ENCODE measurements around the gene WNK2.

The WNK2 gene

DNA sequence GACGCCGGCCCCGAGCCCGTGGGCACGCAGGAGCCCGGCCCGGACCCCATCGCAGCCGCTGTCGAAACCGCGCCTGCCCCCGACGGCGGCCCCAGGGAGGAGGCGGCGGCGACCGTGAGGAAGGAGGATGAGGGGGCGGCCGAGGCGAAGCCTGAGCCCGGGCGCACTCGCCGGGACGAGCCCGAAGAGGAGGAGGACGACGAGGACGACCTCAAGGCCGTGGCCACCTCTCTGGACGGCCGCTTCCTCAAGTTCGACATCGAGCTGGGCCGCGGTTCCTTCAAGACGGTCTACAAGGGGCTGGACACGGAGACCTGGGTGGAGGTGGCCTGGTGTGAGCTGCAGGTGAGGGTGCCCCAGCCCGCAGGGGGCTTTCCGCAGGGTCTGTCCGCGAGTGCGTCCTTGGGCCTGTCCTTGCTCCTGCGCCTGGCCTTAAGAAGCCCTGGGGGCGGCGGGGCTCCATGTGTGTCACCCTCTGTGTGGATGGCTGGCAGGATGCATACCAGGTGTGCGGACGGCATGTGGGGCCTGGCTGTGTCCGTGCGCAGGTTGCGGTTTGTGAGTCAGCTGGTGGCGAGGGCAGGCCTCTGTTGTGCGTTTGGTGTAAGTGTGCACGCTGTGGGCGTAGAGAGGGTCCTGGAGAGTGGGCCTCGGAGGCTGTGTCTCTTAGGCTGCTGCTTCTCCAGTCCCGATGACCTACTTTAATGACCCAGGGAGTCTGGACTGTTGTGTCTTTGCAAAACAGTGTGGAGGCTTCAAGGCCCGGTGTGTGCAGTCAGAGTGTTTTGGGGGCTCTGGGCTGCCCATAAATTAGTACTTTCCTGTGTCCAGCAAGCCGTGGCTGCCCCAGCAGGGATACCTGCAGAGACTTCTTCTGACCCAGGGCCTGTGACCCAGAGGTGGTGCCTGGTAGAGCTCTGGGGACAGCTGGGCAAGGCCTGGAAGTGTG, 1.6 kb downstream of the WNK2 start:
- no peak for DNase-seq (ENCODE audit: low read depth)

DNA sequence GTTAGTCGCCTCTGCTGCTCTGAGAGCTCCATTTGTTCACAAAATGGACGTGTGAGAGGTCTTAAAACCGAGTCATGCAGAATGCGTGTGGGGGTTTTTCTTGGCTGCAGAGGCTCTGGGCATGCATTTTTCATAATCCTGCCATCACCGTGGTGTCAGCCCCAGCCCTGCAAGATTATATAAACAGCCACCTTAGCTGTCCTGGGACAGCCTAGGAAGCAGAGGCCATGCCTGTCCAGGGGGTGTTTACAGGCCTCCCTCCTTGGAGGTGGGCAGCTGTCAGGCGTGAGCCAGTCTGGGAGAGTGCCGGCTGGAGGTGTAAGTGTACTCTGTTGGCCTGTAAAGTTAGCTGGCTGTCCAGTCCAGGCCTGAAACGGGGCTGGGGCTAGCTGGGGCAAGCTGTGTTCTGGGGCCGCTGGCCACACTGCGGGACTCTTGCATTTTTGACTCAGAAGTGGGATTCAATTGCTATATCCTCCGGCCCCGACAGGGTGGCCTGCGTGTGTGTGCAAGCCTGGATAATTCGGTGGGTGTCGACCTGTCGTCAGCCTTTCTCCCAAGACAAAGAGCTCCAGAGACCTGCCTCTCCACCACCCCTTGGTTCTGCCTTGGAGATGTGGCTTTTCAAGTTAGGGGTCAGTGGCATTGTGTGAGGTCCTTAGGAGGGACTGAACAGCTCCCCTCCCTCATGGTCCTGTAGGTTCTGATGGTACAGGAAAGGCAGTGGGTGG, 2.4 kb downstream of the WNK2 start:
- no peak for DNase-seq (ENCODE audit: low read depth)

DNA sequence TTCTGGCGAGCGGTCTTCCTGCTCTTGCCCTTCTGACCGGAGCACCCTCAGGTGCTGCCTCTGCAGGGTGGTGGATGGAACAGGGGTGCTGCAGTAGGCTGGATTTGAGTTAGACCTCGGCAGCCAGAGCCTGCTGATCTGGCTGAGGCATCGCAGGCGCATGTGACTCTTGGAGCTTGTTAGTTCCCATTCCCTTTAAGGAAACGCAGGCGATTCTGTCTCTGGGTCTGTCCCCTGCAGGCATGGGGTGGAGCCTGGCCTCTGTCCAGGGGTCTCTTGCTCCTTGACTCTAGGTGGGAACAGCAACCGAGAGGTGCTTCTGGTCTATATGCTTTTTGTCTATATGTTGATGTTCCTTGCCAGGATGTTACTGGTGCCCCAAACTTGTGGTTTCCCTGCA, 3.1 kb downstream of the WNK2 start:
- no peak for DNase-seq (ENCODE audit: low read depth)

DNA sequence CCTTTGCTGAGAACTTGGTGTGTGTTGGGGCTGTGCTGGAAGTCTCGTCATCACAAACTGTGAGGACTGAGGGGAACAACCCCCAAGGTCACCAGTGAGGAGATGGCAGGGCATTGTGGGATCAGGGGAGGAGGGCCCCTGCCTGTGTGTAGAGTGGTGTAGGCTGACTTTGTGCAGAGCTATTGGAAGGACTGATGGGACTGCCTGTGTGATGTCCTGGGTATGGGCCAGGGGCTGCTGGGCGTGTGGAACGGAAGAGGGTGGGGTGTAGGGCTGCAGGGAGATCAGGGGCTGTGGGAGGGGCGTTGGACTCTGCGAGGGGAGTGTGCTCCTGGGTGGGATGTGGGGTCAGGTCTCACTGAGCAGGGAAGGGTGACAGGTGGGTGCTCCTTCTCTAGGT, 3.6 kb downstream of the WNK2 start:
- no peak for DNase-seq (ENCODE audit: low read depth)

DNA sequence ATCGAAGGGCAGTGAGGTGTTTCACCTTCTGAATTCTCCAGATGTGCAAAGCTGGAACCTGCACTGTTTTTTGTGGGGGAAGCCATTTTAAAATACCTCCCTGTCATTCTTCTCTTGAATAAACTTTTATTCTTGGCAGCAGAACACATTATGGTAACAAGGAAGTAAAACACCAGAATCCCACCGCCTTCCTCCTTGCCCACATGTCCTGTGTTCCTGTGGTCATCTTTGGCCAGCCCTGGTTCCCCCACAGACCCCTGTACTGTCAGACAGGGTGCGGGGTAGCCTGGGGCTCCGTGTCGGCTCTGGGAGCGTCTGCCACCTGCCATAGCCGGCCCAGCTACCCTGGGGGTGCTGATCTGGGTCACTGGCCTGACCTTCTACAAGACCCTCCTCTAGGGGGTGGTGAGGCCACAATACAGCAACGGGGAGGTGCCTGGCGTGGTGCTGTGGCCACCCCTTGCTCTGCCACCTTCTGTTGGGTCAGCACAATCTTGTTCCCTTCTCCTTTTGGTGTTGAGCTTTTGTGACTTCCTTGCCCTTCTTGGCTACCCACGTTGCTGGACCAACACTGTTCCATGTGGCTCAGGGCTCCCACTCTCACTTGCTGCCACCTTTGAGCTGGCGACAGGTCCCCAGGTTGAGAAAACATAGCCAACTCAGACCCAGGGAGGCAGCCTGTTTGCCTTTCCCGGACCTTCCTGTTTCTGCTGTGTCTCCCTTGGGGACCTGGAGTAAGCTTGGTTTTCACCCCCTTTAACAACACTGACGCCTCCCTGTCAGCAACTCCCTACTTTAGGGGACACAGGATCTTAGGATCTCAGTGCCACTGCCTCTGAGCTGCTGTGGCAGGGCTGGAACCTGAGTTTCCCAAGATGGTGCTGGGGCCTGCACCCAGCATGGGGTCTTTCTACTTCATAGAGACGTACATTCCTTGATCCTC, 4.8 kb downstream of the WNK2 start:
- no peak for DNase-seq (ENCODE audit: low read depth)

DNA sequence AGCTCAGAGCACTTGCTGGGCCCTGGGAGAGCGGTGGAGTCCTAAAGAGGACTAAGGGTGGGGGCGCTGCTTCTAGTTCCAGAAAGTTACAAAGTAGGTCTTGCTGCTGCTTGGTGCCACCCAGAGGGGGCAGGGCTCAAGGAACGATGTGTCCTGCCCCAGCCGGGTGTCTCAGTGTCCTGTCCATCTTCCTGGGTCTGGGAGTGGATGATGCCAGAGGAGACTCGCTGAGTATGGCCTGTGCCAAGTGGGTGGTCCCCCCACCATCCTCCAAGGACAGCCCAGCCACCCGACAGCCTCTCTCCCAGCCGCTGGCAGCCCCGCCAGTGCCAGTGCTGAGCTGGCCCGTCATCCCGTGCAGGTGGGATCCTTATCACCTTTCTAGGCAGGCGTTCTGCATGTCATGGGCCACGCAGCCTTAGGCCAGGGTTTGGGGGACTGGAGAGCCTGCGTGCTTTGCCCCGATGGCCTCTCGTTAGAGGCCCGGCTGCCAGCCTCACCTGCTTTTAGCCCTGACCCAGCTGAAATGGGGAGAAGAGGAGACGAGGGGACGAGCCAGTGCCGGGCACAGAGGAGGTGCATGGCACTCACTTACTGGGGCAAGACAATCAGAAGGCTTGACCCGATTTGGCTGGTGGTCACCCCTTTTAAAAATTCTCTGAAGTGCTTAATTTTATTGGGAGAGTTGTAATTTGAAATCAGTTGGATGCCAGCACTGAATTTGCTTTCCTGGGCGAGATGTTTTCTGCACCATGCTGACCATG, 5.6 kb downstream of the WNK2 start:
- no peak for DNase-seq (ENCODE audit: low read depth)

DNA sequence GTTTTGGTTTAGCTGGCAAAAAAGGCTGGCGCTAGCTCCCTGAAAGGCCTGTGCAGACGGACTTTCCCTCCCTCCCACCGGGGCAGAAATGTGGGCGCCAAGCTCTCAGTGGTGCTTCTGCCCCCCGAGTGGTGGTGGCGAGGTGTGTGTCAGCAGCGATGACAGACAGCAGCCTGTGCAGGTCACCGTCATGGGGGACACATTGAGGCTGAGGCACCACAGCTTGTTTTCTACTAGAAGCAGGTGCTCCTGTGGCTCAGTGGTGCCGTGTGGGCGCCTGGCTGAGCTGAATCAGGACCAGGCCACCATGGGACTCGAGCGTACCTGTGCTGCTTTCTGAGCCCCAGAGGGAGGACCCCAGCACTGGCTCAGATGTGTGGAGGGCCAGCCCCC, 6.2 kb downstream of the WNK2 start:
- DNase-seq (ENCODE audit: low read depth), result no peak

DNA sequence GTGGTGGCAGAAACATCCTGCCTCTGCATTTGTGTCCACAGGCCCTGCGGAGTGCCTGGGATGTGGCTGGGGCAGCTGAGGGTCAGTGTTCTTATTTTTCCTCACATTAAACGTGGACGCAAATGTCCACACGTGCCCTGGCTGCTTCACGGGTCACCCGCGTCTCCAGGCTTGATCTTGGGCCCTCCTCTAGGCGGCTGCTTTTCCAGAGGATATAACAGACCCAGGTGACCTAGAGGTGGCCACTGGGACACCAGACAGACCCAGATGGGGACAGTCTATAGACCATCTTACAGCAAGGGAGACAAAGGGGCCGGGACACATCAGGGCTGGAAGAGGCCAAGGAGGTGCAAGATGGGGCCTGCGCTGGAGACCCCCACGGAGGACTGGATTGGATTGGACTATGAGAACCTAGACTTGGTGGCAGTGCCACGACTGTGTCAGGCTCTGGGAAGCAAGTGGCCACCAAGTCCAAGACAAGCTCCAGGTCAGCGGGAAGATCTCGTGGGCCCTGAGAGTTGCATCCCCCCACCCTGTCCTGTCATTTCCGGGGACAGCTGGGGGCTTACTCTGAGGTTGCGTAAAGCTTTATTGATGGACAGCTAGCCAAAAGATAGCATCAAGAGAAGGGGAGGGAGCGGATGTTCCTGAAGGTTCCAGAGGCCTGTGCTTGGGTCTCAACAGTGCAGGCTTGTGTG, 6.9 kb downstream of the WNK2 start:
- no peak for DNase-seq (ENCODE audit: low read depth)

DNA sequence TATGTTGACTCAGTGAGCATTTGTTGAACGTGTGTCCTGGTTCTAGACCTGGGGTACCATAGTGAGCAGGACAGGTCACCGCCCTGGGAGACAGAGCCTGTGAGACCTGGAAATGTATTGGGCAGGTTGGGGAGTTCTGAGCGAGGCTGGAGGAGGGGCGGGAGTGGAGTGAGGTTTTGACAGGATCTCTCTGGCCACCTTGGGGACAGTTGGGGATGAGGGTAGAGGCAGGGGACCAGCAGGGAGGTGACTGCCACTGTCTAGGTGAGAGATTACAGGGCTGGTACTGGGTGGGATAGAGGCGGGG, 7.4 kb downstream of the WNK2 start:
- no peak for DNase-seq (ENCODE audit: low read depth)

DNA sequence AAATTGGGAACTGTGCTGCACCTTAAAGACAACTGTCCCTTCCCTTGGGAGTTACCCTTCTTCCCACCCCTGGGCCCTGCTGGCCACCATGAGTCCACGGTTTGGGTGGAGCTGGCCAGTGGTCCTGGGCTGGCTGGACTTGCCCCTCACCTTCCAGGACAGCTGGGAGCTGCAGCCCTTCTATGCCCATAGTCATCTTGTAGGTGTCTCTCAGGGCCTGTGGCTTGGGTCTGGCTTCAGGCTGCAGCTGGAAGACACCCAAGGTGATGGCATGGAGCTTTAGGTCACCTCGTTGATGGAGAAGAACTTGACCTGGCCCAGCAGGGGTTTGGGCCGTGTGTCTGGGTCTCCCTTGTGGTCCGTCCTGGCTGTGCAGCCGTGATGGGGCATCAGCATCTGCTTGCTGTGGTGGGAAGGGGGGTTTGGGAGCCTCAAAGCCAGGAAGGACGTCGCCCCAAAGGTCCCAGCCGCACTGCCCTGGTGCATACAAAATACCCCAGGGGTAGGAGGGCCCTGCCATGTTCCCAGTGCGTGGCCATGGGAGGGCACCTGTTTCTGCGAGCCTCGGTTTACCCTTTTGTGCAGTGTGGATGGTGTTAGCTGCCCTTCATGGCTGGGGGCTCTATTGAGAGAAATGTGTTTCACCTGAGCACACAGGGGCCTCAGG, 8.9 kb downstream of the WNK2 start:
- no peak for DNase-seq (ENCODE audit: low read depth)

DNA sequence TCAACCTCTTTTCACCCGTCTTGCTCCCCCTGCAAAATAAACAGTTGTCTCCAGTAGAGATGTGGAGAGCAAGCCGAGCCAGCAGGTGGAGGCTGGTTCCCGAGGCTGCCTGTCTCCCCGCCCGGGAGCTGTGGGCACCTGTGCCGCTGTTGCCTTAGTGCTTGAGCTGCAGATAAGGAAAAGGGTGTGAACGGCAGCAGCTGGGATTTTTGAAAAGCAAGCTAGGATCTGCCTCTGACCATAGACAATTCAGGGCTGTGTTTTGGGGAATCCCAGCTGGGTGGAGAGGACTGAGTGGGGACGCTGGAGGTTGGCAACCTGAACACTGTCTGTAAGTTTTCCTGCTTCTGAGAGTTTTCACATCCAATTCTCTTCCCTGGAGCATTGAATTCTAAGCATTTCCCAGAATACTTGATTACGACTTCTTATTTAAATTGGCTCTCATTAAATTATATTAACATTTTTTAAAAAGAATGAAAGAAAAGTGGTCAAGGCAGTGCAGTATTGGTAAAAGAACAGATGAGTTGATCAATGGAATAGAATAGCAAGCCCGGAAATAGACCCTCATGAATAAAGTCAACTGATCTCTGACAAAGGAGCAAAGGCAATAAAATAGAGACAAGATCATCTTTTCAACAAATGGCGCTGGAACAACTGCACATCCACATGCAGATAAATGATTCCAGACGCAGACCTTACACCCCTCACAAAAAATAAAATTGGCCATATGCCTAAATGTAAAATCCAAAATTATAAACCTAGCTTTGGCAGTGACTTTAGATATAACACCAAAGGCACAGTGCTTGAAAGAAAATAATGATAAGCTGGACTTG, 9.7 kb downstream of the WNK2 start:
- no peak for DNase-seq (ENCODE audit: low read depth)

DNA sequence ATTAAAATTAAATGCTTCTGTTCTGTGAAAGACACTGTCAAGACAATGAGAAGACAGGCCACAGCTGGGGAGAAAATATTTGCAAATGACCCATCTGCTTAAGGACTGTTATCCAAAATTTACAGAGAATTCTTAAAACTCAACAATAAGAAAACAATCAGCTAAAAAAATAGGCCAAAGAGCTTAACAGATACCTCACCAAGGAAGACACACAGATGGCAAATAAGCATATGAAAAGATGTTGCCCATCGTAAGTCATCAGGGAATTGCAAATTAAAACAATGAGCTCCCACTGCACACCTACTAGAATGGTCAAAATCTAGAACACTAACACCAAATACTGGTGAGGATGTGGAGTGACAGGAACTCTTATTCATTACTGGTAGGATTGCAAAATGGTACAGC, 10.3 kb downstream of the WNK2 start:
- DNase-seq (ENCODE audit: low read depth), result no peak

DNA sequence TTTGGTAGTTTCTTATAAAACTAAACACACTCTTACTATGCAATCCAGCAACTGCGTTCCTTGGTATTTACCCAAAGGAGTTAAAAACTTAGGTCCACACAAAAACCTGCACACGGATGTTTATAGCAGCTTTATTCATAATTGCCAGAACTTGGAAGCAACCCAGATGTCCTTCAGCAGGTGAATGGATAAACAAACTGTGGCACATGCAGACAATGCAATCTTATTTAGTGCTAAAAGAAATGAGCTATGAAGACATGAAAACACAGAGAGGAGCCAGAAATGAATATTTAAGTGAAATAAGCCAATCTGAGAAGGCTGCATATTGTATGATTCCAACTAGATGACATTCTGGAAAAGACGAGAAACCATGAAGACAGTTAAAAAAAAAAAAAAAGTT, 10.7 kb downstream of the WNK2 start:
- no peak for DNase-seq (ENCODE audit: low read depth)

DNA sequence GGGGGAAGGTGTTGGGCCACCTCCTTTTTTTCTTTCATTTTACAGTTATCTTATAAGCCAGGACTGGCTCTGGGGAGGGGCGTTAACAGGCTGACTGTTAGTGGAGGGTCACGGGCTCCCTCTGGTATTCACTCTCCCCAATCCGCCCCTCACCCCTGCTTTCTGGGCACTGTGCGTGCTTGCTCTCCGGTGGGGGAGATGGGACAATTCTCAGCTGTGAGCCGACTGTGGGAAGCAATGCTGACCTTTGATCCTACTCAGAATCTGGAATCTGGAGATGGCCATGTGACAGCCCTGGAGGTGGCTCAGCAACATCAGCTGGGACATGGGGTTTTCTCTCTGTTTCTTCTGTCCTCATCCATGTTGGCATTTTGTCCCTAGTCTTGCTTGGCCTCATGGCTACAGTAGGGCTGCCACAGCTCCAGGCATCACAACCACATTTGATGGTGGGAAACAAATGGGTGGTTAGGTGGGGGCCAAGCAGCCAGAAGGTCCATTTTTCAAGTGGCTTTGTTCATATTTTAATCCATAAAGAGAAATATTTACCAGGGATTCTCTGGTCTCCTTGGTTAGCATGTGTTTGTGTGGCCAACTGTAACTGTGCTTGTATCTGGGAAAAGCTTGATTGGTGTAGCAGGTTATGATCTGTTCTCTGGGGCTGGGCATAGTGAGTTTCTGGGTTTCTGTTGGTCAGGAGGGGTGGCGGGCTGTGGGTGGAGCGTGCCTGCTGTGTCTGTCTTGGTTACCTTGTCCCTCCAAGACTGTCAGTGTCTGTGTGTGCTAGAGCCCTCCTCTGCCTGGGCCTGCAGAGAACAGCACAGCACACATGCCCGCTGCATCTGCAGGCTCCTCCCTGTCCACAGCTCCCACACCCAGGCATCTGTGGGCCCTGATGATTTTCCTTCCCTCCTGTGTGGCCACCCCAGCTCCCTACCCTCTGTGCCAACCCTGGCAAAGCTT, 12.4 kb downstream of the WNK2 start:
- no peak for DNase-seq (ENCODE audit: low read depth)

DNA sequence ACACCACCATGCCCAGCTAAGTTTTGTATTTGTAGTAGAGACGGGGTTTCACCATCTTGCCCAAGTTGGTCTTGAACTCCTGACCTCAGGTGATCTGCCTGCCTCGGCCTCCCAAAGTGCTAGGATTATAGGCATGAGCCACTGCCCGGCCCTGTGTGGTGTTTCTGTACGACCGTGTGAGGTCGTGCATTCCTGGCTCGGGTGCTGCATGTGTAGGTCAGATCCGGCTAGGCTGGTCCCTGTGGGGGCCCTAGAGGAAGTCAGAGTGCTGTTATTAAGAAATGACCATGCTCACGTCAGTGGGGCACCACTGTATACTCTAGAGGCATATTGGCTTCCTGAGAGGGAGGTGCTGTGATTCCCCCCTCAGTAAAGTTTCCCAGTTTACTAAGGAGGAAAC, 13.7 kb downstream of the WNK2 start:
- no peak for DNase-seq (ENCODE audit: low read depth)

DNA sequence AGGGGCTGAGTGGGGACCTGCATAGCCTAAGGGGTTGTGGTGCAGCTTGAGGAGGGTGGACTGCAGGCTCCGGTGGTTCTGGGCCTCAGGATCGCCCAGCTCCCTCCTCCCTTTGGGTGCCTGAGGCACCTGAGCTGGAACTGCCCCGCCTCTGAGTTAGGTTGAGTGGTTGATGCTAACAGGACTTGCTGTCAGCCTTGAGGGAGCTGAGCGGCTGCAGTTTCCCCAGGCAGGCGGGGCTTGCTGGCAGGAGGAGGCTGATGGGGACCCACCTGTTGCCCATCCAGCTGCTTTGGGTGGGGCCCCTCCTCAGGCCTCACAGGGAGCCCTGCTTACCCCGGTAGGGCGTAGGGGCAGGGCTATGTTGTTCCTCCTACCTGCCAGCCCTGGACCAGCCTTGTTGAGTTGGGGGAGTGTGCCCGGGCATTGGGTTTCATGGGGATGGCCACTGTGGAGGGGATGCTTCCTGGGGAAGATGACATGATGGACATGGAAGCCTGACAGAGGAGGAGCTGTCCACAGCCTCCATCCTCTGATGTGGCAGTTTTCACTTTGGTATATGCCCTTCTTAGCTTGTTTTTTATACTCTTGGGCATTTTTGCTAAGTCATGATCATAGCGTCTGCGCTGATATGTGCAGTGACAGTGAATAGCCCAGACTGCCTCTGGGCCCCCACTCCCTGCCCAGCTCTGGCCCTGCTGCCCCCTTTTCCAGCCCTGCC, 14.3 kb downstream of the WNK2 start:
- DNase-seq (ENCODE audit: low read depth), result no peak

DNA sequence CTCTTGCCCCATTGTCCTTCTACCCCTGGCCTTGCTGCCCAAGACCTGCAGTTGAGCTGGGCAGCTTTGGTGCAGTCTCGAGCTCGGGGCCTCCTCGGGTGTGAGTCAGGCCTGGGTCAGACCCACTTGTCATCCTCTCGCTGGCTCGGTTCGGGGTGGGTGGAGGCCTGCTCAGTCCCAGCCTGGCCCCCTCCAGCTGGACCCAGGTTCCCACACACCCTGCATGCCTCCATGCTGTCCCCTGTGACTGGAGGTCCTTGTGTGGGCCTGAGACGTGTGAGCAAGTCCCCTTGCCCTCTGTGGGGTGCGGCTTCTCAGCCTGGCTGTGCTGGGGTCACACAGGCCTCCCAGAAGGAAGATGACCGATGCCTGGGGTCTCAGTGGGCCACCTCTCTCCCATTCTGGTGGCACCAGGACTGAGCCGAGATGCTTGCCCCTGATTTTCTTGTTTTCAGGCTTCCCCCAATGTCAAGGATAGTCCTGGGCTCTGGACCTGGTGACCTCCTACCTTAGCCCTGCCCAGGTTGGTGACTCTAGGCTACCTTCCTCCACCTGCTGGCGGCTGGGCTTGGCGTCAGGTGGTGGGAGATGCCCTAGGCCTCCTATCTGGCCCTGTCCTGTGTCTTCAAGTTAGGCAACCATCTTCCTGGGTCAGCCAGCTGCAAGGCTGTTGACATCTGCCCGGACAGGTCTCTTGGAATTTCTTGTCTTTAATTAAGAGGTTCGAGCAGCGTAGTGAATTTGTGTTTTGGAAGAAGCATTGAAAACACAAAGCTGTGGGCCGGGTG, 15.1 kb downstream of the WNK2 start:
- DNase-seq (ENCODE audit: low read depth), result no peak

Measured in ELR (cell line).